NK-92 treated with Interleukin-12 subunit alpha and Interleukin-12 subunit beta, amount 100 ng/mL, for 24 hours (cell line): ENCODE measurements around the gene WDCP.

Experiments used
- DNase-seq: peaks from one replicate; lab custom pipeline; 2025; lab: John Stamatoyannopoulos, UW

Gene WDCP

DNA sequence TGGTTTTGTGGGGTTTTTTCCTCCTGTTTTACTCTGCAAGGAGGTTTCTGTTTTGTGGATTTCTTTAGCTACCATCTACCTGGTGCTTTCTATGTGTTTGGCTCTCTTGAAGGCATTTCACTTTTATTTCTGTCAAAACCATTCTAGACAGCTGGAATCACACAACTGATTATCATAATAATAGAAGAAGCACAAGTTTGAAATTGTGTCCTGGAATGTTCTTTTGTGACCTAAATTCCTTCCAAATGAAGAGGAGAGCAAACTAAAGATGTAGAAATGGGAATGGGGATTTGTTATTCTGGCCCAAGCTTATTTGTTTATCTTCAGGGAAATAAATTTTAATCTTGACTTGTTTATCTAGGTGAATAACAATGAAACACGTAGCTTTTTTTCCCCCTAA lies 54.3 kb downstream of the WDCP start:
- no peak for DNase-seq

- DNase-seq, result no peak
These were observed 58.8 kb downstream of the WDCP start for GRCh38 chr2:23988371-23988770.
